Skin of body (tissue), 2 donors: Measurements from ENCODE around the gene CACNA1S. TPM values are rescaled to one million over a fixed set of nuclear protein-coding genes. Genes with fewer than 3 reads are reported as not detected.

Experiments used
- DNase-seq: peaks from one replicate; lab custom pipeline; 2025; lab: John Stamatoyannopoulos, UW
- total RNA-seq: library from RNA; depleted of rRNA; stranded (reverse); fragments of >200 nt; gene quantifications from one replicate; pipeline ENCODE4 v1.2.3, GENCODE V29; 2014

CACNA1S gene
- total RNA-seq: 5.3 TPM

GRCh38 chr1:201112173-201112731, at the start of gene CACNA1S:
Gene CACNA1S, minus strand, starts transcription at chr1:201112426. Its CDS starts 87 bp downstream, at chr1:201112339.
- DNase-seq: no peak

- DNase-seq: no peak
Observed at GRCh38 chr1:201157949-201158348, 45.7 kb upstream of the CACNA1S start.

- no peak for DNase-seq
Observed at GRCh38 chr1:201156819-201157218, 44.6 kb upstream of the CACNA1S start.

GRCh38 chr1:201156346-201156745, 44.1 kb upstream of the CACNA1S start:
- DNase-seq: no peak

GRCh38 chr1:201155354-201155753, 43.1 kb upstream of the CACNA1S start:
- no peak for DNase-seq

GRCh38 chr1:201154389-201155165, 42.4 kb upstream of the CACNA1S start, which contains the start of gene TMEM9:
Gene TMEM9, minus strand, starts transcription at chr1:201154474. Its CDS starts 551 bp downstream, at chr1:201153923.
- peak; percentile 97 for DNase-seq

- DNase-seq: no peak
Observed at GRCh38 chr1:201153474-201154388, 41.5 kb upstream of the CACNA1S start.

GRCh38 chr1:201149400-201149799, 37.2 kb upstream of the CACNA1S start:
- DNase-seq: no peak

GRCh38 chr1:201147396-201148015, 35.3 kb upstream of the CACNA1S start:
- DNase-seq: no peak

- DNase-seq: no peak
Observed at GRCh38 chr1:201146626-201147390, 34.6 kb upstream of the CACNA1S start.

GRCh38 chr1:201145816-201146215, 33.6 kb upstream of the CACNA1S start:
- no peak for DNase-seq

GRCh38 chr1:201145132-201145531, 32.9 kb upstream of the CACNA1S start:
- no peak for DNase-seq

GRCh38 chr1:201144701-201145100, 32.5 kb upstream of the CACNA1S start:
- DNase-seq: no peak

- DNase-seq: no peak
Observed at GRCh38 chr1:201143726-201144635, 31.8 kb upstream of the CACNA1S start.

GRCh38 chr1:201142849-201143725, 30.9 kb upstream of the CACNA1S start:
- no peak for DNase-seq

- peak; percentile 85 for DNase-seq
Observed at GRCh38 chr1:201142011-201142848, 30.0 kb upstream of the CACNA1S start.

- no peak for DNase-seq
Observed at GRCh38 chr1:201141418-201141817, 29.2 kb upstream of the CACNA1S start.

GRCh38 chr1:201140941-201141260, 28.7 kb upstream of the CACNA1S start:
- DNase-seq: no peak
